Stomach (tissue), 4 donors: Measurements from ENCODE around the gene BIVM.

Experiments
- POLR2A ChIP-seq, 4 donors: fragments of 450-650 bp; IDR thresholded peaks; one replicate each; pipeline ENCODE4 v1.6.1; 2016; ENCODE audit warnings: antibody characterized with exemption in 4 of 4, control low read depth in 2 of 4, mild to moderate bottlenecking in 1 of 4, moderate library complexity in 1 of 4
- POLR2AphosphoS5 ChIP-seq, 3 donors: sonication (generic); formaldehyde crosslinking; IDR thresholded peaks; one replicate each; pipeline ENCODE4 v1.6.1; 2016; ENCODE audit warnings: antibody characterized with exemption in 3 of 3
- TF ChIP-seq, protein P1 (sequence below), 7 experiments: fragments of 450-650 bp in 4 of 7; fragments of 200-600 bp in 3 of 7; sonication (generic) in 3 of 7; IDR thresholded peaks; one replicate each; pipeline ENCODE4 v1.5.1; 2016 to 2019; ENCODE audit warnings: antibody characterized with exemption in 7 of 7, control low read depth in 2 of 7, mild to moderate bottlenecking in 1 of 7

DNA sequence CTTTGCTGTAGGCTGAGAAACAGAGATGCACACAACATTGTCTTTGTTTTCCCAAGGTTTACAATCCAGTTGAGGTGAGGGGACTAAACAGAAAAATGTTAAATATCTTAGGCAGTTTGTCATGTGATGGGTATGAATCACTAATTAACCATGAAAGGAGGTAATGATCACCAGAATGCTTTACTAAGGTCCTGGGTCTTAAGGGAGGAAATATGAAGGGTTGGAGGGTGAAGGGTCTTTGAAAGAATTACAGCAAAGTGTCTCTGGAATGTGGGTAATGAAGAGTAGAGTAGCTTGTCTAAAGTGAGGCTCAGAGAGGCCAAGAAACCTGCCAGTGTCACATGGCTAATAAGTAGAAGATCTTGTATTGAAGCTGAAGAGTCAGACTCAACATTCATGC lies 19.0 kb downstream of the BIVM start:
- TF ChIP-seq, protein P1, sequence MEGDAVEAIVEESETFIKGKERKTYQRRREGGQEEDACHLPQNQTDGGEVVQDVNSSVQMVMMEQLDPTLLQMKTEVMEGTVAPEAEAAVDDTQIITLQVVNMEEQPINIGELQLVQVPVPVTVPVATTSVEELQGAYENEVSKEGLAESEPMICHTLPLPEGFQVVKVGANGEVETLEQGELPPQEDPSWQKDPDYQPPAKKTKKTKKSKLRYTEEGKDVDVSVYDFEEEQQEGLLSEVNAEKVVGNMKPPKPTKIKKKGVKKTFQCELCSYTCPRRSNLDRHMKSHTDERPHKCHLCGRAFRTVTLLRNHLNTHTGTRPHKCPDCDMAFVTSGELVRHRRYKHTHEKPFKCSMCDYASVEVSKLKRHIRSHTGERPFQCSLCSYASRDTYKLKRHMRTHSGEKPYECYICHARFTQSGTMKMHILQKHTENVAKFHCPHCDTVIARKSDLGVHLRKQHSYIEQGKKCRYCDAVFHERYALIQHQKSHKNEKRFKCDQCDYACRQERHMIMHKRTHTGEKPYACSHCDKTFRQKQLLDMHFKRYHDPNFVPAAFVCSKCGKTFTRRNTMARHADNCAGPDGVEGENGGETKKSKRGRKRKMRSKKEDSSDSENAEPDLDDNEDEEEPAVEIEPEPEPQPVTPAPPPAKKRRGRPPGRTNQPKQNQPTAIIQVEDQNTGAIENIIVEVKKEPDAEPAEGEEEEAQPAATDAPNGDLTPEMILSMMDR (IDR thresholded peaks at IDR 0.05), result no peak
- no peak for TF ChIP-seq POLR2AphosphoS5 (IDR thresholded peaks at IDR 0.05)
- TF ChIP-seq POLR2A (IDR thresholded peaks at IDR 0.05), result no peak
